Left lobe of liver (tissue), 2 donors: Measurements from ENCODE around the gene BTBD2. TPM values are rescaled to one million over a fixed set of nuclear protein-coding genes. Genes with fewer than 3 reads are reported as not detected.

ENCODE experiments used
- ATAC-seq: fragments of 200-7000 bp; cut with Tn5 transposase; one replicate; pipeline ENCODE4 v1.9.1; 2020; ENCODE audit warnings: mild to moderate bottlenecking, moderate library complexity
- DNase-seq: peaks from one replicate; pipeline ENCODE4 v3.0.0-alpha.2; 2020; ENCODE audit warnings: low spot score
- total RNA-seq: library from RNA; stranded (reverse); gene quantifications from one replicate; pipeline ENCODE4 v1.2.1, GENCODE V29; 2021
- donor health status: DM: no; HTN: no; CAD: no; lungs with moderate emphysema.
- donor health status: DM: no; HTN: yes; CAD: no.

Gene BTBD2
- total RNA-seq, 1 donor from 2014 or later, result 25.9 TPM

DNA sequence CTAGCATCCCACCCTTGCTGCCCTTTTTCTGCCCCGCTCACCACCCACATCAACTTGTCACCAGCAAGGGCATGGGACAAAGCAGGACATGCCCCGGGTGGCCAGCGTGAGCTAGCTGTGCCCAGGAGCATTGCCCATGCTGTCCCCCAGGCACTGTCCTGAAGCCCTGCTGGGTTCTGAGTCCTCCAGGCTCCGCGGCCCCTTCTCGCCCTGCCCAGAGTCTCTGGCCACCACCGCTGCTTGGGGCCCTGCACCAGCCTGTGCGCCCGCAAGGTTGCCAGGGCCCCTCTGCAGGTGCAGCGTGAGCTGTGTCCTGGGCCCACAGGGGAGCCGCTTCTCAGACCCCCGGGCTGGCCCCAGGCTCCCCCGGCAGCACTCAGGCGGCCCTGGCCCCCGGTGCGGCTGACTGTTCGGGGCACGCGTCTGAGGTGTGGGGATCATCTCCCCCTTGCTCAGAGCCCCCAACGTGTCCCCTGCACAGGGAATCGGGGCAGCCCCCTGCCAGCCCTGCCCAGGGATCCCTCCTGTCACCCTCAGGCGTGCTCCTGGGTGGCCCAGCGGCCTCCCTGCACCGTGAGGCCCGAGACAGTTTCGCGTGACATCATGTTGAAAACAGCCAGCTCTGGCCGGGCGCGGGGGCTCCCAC lies 70.5 kb downstream of the BTBD2 start:
- ATAC-seq, result no peak
- DNase-seq, result no peak

DNA sequence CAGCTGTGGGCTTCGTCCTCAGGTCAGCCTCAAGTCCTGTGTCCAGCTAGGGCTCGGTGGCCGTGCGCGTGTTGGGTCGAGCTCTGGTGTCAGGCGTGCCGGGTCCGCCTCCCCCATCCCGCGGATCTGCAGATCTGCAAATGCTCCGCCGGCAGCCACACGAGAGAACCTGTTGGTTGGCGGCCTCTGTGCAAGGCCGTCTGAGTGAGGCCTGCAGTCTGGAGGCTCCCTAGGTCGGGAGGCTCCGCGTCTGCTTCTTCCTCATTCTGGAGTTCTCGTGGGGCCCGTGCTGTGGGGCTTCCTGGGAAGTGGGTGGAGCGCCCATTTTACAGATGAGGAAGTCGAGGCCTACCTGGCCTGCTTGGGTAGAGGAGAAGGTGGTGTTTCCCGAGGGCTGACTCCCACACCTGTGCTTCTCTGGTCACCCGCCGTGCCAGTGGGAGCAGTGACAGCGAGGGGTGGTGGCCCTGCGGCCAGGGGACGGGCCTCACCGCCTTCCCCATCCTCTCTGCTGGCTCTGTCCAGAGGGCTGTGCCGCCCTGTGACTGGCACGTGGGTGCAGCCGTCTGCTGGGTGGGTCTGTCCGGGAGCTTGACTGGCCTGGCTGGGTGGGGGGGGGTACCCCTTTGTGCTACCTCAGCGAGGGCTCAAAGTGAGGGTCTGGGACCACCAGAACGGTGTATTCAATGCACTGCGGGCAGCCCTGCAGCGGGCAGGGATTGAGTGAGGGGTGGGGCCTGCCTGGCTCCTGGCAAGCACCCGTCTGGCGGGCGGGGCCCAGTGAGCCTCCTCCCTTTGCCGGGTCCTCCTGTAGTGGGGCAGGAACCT lies 71.2 kb downstream of the BTBD2 start:
- DNase-seq (no peak), ATAC-seq (no peak)

DNA sequence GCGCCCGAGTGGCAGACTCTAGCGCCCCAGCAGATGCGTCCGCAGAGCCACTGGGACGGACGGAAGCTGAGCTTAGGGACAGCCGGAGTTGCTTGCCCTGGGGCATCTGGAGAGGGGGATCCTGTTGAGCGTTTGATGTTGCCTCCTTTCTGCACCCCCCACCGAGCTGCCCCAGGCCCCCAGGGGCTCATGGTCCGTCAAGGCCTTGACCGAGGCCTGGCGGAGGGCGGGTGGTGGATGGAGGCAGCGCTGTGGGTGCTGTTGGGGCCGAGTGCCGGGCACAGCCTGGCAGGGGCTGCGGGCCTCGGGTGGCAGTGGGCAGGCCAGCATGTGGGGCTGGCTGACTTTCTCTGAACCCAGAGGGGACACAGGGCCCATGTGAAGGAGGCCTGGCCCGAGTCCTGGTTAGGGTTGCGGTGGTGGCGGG lies 71.8 kb downstream of the BTBD2 start:
- DNase-seq (no peak), ATAC-seq (no peak)

DNA sequence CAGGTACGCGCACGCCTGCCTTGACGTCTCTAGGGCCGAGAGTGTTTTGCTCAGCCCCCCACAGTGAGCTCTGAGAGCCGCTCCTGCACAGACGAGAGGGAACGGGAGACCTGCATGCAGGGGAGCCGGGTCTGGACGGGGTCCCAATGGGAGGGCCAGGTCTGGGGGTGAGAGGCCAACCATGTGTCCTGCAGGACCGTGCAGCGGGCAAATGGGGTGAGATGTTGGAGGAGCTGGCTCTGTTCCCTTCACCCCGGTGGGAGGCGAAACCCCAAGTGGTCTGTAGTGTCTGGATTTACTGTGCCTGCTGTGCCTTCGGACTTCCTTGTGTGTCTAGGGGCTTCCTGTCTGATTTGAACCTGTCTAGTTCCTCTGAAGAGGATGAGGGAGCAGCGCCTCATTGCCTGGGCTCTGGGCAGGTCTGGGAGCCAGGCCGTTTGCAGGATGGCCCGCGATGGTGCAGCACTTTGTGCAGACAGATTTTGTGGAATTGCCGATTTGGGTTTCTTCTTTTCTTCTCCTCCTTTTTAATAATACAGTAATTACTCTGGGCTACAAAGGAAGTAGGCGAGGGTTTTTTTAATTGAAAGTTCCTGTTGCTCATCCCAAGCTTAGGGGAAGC lies 72.5 kb downstream of the BTBD2 start:
- DNase-seq (no peak), ATAC-seq (no peak)

DNA sequence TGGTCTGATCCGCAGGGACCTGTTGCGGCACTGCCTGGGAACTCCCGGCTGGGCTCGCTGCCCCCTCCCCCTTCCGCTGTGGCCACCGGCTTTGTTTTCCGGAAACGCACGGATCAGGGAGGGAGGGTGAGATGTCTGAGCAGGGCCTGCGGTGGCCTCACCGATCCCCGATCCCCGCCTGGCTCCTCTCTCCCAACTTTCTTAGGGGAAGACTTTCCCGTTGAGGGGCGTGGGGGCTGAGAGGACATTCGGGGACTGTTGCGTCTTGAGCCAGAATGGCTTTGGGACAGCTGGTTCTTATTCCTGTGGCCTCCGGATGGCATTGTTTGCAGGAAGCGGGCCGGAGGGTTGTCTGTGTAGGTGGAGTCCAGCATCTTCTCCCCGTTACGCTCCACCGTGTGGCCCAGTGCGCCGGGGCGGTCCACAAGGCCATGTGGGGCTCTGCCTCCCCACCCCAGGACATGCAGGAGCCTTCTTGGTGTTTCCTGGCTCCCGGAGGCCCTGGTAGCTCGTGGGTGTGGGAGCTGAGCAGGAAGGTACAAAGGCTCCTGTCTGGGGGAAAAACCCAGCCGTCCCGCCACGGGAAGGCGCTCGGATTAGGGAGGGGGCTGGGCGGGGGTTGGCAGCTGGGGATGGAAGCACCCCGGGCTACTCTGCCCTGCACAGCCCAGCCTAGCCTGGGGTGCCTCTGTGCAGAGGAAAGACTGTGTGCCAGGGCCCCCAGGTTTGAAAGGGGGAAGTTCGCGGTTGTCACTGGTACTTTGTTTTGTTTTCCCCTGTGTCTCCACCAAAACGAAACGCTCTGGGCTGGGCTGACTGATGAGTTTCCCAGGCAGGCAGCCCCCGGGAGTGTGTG lies 73.2 kb downstream of the BTBD2 start:
- ATAC-seq, result peak; percentile 60
- DNase-seq, result peak; percentile 75

DNA sequence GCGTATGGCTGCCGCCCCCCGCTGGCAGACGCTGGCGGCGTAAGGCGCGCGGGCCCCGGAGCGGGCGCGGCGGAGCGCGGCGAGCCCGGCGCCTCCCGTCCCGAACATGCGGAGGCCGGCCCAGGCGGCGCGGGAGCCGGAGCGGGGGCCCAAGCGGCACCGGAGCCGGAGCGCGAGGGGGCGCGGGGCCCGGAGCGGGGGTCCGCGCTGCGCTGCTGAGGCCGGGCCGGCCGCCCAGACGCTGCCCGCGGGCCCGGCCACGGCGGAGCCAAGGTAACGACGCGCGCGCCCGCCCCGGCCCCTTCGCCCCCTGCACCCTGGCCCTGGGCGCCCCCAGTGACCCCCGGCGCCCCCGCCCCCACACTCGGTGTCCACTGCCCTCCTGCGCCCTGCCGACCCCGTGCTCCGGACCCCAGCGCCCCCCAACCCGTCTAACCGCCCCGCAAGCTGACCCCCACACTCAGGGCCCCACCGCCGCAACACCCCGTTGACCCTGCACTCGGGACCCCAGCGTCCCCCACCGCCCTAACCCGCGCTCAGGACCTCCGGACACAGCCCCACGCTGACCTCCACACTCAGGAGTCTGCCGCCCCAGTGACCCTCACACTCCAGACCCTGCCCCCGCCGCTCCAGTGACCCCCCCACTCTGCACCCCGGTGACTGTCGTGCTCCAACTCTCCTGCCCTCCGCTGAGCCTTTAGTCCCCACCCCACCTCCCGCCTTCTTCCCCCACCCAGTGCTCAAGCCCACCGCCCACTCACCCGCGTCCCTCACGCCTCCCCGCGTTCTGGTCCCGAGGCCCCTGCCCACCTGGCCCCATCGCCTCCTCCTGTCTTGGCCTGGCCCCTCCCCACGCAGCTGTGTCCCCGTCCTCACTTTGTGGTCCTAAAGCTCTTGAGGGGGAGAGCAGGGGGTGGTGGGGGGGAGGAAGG lies 74.1 kb downstream of the BTBD2 start, which contains the start of gene CSNK1G2:
Gene CSNK1G2, plus strand, starts transcription at position 27 of the 932 bp plus-strand sequence. CDS start 28,601 bp downstream, outside the sequence.
- ATAC-seq, result peak; percentile 1

DNA sequence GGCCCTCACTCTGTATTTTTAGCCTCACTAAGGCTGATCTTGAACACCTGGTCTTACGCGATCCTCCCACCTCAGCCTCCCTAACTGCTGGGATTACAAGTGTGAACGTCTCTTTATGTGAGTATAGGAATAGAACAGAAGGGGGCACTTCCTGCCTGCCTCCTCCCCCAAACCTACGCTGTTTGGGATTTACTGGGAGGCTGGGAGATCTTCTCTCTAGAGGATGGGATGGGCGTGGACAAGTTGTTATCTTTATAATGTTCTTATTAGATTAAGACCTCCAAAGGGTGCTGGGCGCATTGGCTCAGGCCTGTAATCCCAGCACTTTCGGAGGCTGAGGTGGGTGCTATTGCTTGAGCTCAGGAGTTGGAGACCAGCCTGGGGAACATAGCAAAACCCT lies 77.4 kb downstream of the BTBD2 start:
- ATAC-seq, result no peak
- DNase-seq, result no peak

More for the DNA sequence above, 74.1 kb downstream of the BTBD2 start, which contains the start of gene CSNK1G2:
- DNase-seq, result peak; percentile 62

DNA sequence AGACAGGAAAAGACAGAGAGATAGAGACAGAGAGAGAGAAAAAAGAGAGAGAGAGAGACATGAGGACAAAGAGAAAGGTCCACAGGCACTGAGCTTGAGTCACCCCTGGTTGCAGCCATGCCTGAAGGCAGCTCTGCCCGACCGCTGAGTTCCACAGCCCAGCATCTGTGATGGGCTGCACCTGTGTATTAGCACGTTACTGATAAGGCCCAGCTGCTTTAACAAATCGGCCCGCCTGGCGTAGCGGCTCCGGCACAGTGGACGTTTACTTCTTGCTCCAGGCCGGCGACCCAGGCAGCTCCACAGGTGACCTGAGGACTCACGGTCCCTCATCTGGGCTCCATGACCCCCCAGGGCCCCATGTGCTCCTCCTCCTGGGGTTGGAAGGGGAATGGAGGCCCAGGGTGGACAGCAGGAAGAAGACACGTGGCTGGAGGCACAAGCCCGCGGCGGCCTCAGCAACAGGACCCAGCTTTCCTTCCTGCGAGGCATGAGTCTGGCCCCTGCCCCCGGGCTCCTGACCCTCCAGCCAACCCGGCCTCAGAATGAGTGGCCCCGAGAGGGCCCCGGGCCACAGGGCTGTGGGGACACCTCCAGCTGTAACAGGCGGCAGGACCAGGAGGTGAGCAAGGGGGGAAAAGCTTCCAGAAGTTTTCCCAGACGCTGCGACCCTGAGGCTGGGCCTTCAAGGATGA lies 78.5 kb downstream of the BTBD2 start:
- no peak for ATAC-seq

DNA sequence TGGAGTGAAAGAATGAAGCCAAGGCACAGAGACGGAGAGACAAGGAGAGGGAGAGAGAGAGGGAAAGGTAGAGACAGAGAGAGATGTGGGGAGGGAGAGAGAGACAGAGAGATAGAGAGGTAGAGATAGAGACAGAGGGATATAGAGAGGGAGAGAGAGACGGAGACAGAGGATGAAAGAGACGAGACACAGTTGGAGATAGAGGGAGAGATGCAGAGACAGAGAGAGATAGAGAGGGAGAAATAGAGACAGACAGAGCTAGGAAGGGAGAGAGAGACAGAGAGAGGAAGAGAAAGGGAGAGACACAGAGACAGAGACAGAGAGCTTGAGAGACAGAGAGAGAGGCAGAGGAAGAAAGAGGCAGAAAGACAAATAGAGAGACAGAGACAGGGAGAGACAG lies 79.1 kb downstream of the BTBD2 start:
- DNase-seq, result no peak
- no peak for ATAC-seq

More for the DNA sequence above, 78.5 kb downstream of the BTBD2 start:
- DNase-seq, result no peak

DNA sequence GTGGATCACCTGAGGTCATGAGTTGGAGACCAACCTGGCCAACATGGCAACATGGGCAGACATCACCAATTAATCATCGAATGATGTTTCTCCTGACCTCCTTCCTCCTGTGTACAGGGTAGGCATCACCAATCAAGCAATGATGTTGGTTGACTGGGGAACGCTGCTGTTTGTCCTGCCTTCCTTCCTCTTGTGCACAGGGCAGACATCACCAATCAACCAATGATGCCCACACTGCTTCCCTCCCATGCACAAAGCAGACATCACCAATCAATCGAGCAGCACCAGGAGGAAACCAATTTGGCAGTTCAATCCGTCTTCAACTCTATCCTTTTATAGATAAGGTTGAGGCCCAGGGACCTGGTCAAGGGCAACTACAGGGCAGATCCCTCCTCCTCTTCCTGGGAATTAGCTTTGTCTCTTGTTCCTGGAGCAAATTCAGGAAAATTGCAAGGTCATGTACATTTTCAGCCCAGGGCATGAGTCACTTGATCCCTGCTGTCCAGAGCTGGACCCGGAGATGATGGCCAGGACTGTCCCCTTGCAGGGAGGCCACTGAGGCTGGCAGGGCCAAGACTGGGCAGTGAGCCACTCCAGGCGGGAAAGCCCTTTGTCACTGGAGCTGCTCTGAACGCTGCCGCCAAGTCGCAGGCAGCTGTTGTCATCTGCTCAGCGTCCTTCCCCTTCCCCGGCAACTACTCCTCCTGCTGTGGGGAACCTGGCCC lies 79.9 kb downstream of the BTBD2 start:
- DNase-seq (no peak), ATAC-seq (peak; percentile 33)

Other genes with a start within 250 kb of the BTBD2 start
- gene ATP8B3, start 203.4 kb downstream of the BTBD2 start, total RNA-seq, result 1.4 TPM
- gene REXO1, start 167.2 kb downstream of the BTBD2 start, total RNA-seq, result 19.3 TPM
- 11.9 TPM for gene KLF16, start 152.1 kb downstream of the BTBD2 start, total RNA-seq
- gene ABHD17A, start 130.2 kb downstream of the BTBD2 start, total RNA-seq, result 29.4 TPM
- gene ADAT3, start 110.3 kb downstream of the BTBD2 start, total RNA-seq, result 4.5 TPM
- 23.9 TPM for gene SCAMP4, start 110.3 kb downstream of the BTBD2 start, total RNA-seq
- 21.8 TPM for gene CSNK1G2, start 74.5 kb downstream of the BTBD2 start, total RNA-seq
- 149 TPM for gene MKNK2, start 35.5 kb upstream of the BTBD2 start, total RNA-seq
- 11.2 TPM for gene MOB3A, start 80.6 kb upstream of the BTBD2 start, total RNA-seq
- gene IZUMO4, start 81.2 kb upstream of the BTBD2 start, total RNA-seq, result 5.2 TPM
- 63.4 TPM for gene AP3D1, start 135.9 kb upstream of the BTBD2 start, total RNA-seq
- 17.2 TPM for gene DOT1L, start 148.2 kb upstream of the BTBD2 start, total RNA-seq
- gene PLEKHJ1, start 220.6 kb upstream of the BTBD2 start, total RNA-seq, result 41.3 TPM
- 19.0 TPM for gene SF3A2, start 221.1 kb upstream of the BTBD2 start, total RNA-seq
- 0.93 TPM for gene AMH, start 233.6 kb upstream of the BTBD2 start, total RNA-seq
- 0.18 TPM for gene JSRP1, start 240.7 kb upstream of the BTBD2 start, total RNA-seq